HepG2 (cell line): ENCODE data around the gene WNT10A. TPM values are rescaled to one million over a fixed set of nuclear protein-coding genes. Genes with fewer than 3 reads are reported as not detected.

ENCODE experiments used
- ARID2 ChIP-seq: sonication (generic); formaldehyde crosslinking; IDR thresholded peaks from 2 replicates; pipeline ENCODE4 v1.8.1; 2022; ENCODE audit warnings: mild to moderate bottlenecking, missing genetic modification reagents, borderline replicate concordance
- CC2D1A ChIP-seq: sonication (generic); formaldehyde crosslinking; IDR thresholded peaks from 2 replicates; pipeline ENCODE4 v1.8.1; 2023; ENCODE audit warnings: mild to moderate bottlenecking, missing genetic modification reagents
- FOXA1 ChIP-seq, 2 experiments: fragments of 450-650 bp in 1 of 2; sonication (generic) in 1 of 2; formaldehyde crosslinking in 1 of 2; IDR thresholded peaks; 2 replicates each; pipeline versions ENCODE4 v1.4.0 to v1.6.1; 2016 to 2020; ENCODE audit warnings: missing genetic modification reagents in 1 of 2
- JUN ChIP-seq: sonication (generic); formaldehyde crosslinking; IDR thresholded peaks from 2 replicates; pipeline ENCODE4 v1.4.0; 2020; ENCODE audit warnings: mild to moderate bottlenecking, missing genetic modification reagents
- MAFF ChIP-seq: IDR thresholded peaks from 2 replicates; pipeline ENCODE4 v1.6.1; 2011; ENCODE audit warnings: low read depth, low read length, improper control_type of control experiment
- MIER2 ChIP-seq: IDR thresholded peaks from 2 replicates; pipeline ENCODE4 v1.6.1; 2016; ENCODE audit warnings: missing biosample characterization, missing genetic modification reagents
- NCOR1 ChIP-seq: fragments of 200-600 bp; sonication (generic); IDR thresholded peaks from 2 replicates; pipeline ENCODE4 v1.7.0; 2017; ENCODE audit warnings: antibody characterized with exemption, low read length, borderline replicate concordance
- NRL ChIP-seq: sonication (generic); formaldehyde crosslinking; IDR thresholded peaks from 2 replicates; pipeline ENCODE4 v1.5.0; 2020; ENCODE audit warnings: missing genetic modification reagents, mild to moderate bottlenecking, moderate library complexity, borderline replicate concordance
- PHF21A ChIP-seq: sonication (generic); formaldehyde crosslinking; IDR thresholded peaks from 2 replicates; pipeline ENCODE4 v1.5.0; 2020; ENCODE audit warnings: mild to moderate bottlenecking, missing genetic modification reagents
- RFX3 ChIP-seq: IDR thresholded peaks from 2 replicates; pipeline ENCODE4 v1.6.1; 2016; ENCODE audit warnings: missing biosample characterization, missing genetic modification reagents
- RNF2 ChIP-seq: fragments of 450-650 bp; conservative IDR thresholded peaks from 2 replicates; pipeline ENCODE4 v1.6.1; 2016; ENCODE audit warnings: low read depth
- SSRP1 ChIP-seq: IDR thresholded peaks from 2 replicates; pipeline ENCODE4 v1.6.1; 2016; ENCODE audit warnings: control low read depth
- TCF7L2 ChIP-seq: IDR thresholded peaks from 2 replicates; pipeline ENCODE4 v1.6.1; 2011; ENCODE audit warnings: mild to moderate bottlenecking, low read depth, low read length, moderate library complexity
- YEATS4 ChIP-seq: sonication (generic); formaldehyde crosslinking; IDR thresholded peaks from 2 replicates; pipeline ENCODE4 v1.4.0; 2020; ENCODE audit warnings: missing genetic modification reagents, borderline replicate concordance
- ZMYM2 ChIP-seq: sonication (generic); formaldehyde crosslinking; IDR thresholded peaks from 2 replicates; pipeline ENCODE4 v1.8.0; 2022; ENCODE audit warnings: mild to moderate bottlenecking, missing genetic modification reagents
- ZNF180 ChIP-seq: sonication (generic); formaldehyde crosslinking; IDR thresholded peaks from 2 replicates; pipeline ENCODE4 v1.4.0; 2020; ENCODE audit warnings: low read depth, missing genetic modification reagents, borderline replicate concordance
- ZNF232 ChIP-seq: sonication (generic); formaldehyde crosslinking; IDR thresholded peaks from 2 replicates; pipeline ENCODE4 v1.4.0; 2020; ENCODE audit warnings: missing genetic modification reagents, borderline replicate concordance
- ZNF788 ChIP-seq: sonication (generic); formaldehyde crosslinking; IDR thresholded peaks from 2 replicates; pipeline ENCODE4 v1.5.0; 2020; ENCODE audit warnings: mild to moderate bottlenecking, missing genetic modification reagents, borderline replicate concordance
- polyA plus RNA-seq, 8 experiments: library from polyadenylated mRNA; depleted of rRNA in 3 of 8; stranded (reverse) in 7 of 8; unstranded in 1 of 8; fragments of >200 nt; fragmentation: Illumina TruSeq in 4 of 8; extraction: Trizol in 4 of 8; gene quantifications; 2 replicates each; pipeline versions ENCODE4 v1.2.1 to v1.2.3, GENCODE V29; 2011 to 2016; ENCODE audit warnings: low read depth in 4 of 8, missing spikeins in 1 of 8, mixed read lengths in 1 of 8; ENCODE audit not compliant: insufficient read depth in 1 of 8
- total RNA-seq, 5 experiments: library from RNA; depleted of rRNA; stranded (reverse); fragments of >200 nt; fragmentation: Illumina TruSeq; extraction: Trizol; gene quantifications; 2 replicates each; pipeline ENCODE4 v1.2.3, GENCODE V29; 2016; ENCODE audit warnings: low read depth in 1 of 5
- TF ChIP-seq, protein P1 (sequence below): fragments of 450-650 bp; IDR thresholded peaks from 2 replicates; pipeline ENCODE4 v1.6.1; 2017; ENCODE audit warnings: mild to moderate bottlenecking
- TF ChIP-seq, protein P2 (sequence below): IDR thresholded peaks from 2 replicates; pipeline ENCODE4 v1.6.1; 2016; ENCODE audit warnings: missing compliant biosample characterization, missing genetic modification reagents, borderline replicate concordance
- TF ChIP-seq, protein P3 (sequence below): sonication (generic); formaldehyde crosslinking; IDR thresholded peaks from 2 replicates; pipeline ENCODE4 v1.5.0; 2020; ENCODE audit warnings: mild to moderate bottlenecking, missing genetic modification reagents
- TF ChIP-seq, protein P4 (sequence below): sonication (generic); formaldehyde crosslinking; IDR thresholded peaks from 2 replicates; pipeline ENCODE4 v1.5.1; 2020; ENCODE audit warnings: missing genetic modification reagents, mild to moderate bottlenecking, borderline replicate concordance

Gene WNT10A
- total and polyA plus RNA-seq, 2 of the 13 experiments (the other 11 are each of a cell fraction or from before 2014, with no cell fraction given): 0.03 TPM; not detected in 1

GRCh38 chr2:218908721-218909619, 28.3 kb downstream of the WNT10A start (continued):
- TF ChIP-seq MIER2 (CRISPR knock-in tag) (peak; percentile 85), NRL (CRISPR knock-in tag) (peak; percentile 97), JUN (CRISPR knock-in tag) (peak; percentile 84), SSRP1 (CRISPR knock-in tag) (no peak), PHF21A (CRISPR knock-in tag) (peak; percentile 80; the same call in 1 of the 2 replicates), ZMYM2 (CRISPR knock-in tag) (peak; percentile 82; the same call in 1 of the 2 replicates), MAFF (no peak), ZNF232 (peak; percentile 65; the same call in 1 of the 2 replicates), ZNF788 (CRISPR knock-in tag) (peak; percentile 74; the same call in 1 of the 2 replicates), ZNF180 (CRISPR knock-in tag) (peak; percentile 88; the same call in 1 of the 2 replicates), YEATS4 (peak; percentile 89), ARID2 (CRISPR knock-in tag) (peak; percentile 58; the same call in 1 of the 2 replicates), RFX3 (CRISPR knock-in tag) (no peak), RNF2 (peak; percentile 73), FOXA1 (IDR thresholded peaks at IDR 0.05) (no peak), FOXA1 (CRISPR knock-in tag; IDR thresholded peaks at IDR 0.05) (peak; percentile 80), CC2D1A (peak; percentile 96), TCF7L2 (peak; percentile 60; the same call in 1 of the 2 replicates), NCOR1 (no peak; the same call in 1 of the 2 replicates)
- TF ChIP-seq, protein P1, sequence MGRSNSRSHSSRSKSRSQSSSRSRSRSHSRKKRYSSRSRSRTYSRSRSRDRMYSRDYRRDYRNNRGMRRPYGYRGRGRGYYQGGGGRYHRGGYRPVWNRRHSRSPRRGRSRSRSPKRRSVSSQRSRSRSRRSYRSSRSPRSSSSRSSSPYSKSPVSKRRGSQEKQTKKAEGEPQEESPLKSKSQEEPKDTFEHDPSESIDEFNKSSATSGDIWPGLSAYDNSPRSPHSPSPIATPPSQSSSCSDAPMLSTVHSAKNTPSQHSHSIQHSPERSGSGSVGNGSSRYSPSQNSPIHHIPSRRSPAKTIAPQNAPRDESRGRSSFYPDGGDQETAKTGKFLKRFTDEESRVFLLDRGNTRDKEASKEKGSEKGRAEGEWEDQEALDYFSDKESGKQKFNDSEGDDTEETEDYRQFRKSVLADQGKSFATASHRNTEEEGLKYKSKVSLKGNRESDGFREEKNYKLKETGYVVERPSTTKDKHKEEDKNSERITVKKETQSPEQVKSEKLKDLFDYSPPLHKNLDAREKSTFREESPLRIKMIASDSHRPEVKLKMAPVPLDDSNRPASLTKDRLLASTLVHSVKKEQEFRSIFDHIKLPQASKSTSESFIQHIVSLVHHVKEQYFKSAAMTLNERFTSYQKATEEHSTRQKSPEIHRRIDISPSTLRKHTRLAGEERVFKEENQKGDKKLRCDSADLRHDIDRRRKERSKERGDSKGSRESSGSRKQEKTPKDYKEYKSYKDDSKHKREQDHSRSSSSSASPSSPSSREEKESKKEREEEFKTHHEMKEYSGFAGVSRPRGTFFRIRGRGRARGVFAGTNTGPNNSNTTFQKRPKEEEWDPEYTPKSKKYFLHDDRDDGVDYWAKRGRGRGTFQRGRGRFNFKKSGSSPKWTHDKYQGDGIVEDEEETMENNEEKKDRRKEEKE: no peak
- TF ChIP-seq, protein P2, sequence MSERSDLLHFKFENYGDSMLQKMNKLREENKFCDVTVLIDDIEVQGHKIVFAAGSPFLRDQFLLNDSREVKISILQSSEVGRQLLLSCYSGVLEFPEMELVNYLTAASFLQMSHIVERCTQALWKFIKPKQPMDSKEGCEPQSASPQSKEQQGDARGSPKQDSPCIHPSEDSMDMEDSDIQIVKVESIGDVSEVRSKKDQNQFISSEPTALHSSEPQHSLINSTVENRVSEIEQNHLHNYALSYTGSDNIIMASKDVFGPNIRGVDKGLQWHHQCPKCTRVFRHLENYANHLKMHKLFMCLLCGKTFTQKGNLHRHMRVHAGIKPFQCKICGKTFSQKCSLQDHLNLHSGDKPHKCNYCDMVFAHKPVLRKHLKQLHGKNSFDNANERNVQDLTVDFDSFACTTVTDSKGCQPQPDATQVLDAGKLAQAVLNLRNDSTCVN (CRISPR knock-in tag): 0 out of 2 replicates have a peak, but pooled peaks have one; percentile 19
- TF ChIP-seq, protein P3, sequence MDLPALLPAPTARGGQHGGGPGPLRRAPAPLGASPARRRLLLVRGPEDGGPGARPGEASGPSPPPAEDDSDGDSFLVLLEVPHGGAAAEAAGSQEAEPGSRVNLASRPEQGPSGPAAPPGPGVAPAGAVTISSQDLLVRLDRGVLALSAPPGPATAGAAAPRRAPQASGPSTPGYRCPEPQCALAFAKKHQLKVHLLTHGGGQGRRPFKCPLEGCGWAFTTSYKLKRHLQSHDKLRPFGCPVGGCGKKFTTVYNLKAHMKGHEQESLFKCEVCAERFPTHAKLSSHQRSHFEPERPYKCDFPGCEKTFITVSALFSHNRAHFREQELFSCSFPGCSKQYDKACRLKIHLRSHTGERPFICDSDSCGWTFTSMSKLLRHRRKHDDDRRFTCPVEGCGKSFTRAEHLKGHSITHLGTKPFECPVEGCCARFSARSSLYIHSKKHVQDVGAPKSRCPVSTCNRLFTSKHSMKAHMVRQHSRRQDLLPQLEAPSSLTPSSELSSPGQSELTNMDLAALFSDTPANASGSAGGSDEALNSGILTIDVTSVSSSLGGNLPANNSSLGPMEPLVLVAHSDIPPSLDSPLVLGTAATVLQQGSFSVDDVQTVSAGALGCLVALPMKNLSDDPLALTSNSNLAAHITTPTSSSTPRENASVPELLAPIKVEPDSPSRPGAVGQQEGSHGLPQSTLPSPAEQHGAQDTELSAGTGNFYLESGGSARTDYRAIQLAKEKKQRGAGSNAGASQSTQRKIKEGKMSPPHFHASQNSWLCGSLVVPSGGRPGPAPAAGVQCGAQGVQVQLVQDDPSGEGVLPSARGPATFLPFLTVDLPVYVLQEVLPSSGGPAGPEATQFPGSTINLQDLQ (CRISPR knock-in tag): peak; percentile 79; the same call in 1 of the 2 replicates
- TF ChIP-seq, protein P4, sequence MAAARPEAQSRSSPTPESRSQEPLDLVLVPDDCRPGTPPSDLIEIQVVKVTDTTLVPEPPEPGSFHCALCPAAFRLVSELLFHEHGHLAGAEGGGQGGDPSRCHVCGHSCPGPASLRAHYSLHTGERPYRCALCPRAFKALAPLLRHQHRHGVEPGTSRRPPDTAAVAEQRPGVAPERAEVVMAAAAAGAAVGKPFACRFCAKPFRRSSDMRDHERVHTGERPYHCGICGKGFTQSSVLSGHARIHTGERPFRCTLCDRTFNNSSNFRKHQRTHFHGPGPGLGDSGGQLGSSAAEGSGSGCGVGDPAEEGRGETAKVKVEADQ: no peak
